ENCODE results near the gene CLCA1.

The CLCA1 gene

DNA sequence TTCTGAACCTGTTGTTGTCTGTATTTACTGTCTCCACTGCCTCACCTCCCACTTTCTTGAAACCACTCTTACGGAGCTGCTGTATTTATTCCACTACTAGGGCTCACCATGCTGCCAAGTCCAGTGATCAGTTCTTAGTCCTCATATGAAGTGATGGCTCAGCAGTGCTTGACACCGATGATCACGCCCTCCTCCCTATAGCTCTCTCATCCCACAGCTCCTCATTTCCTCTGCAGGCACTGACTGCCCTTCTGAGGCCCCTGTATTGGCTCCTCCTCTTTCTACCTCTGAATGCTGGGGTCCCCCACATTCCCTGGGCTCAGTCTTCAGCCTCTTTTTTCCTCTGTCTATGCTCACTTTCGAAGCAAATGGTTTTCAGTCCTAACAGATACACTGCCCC is 3.4 kb downstream of the CLCA1 start:
- DNase-seq (ENCODE audit: low read depth), result no peak
- no peak for TF ChIP-seq POLR2A (IDR thresholded peaks at IDR 0.05; ENCODE audit: extremely low read depth, insufficient read length)
- TF ChIP-seq, protein P1, sequence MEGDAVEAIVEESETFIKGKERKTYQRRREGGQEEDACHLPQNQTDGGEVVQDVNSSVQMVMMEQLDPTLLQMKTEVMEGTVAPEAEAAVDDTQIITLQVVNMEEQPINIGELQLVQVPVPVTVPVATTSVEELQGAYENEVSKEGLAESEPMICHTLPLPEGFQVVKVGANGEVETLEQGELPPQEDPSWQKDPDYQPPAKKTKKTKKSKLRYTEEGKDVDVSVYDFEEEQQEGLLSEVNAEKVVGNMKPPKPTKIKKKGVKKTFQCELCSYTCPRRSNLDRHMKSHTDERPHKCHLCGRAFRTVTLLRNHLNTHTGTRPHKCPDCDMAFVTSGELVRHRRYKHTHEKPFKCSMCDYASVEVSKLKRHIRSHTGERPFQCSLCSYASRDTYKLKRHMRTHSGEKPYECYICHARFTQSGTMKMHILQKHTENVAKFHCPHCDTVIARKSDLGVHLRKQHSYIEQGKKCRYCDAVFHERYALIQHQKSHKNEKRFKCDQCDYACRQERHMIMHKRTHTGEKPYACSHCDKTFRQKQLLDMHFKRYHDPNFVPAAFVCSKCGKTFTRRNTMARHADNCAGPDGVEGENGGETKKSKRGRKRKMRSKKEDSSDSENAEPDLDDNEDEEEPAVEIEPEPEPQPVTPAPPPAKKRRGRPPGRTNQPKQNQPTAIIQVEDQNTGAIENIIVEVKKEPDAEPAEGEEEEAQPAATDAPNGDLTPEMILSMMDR (IDR thresholded peaks at IDR 0.05; ENCODE audit: low read depth, low read length), result no peak
- TF ChIP-seq, protein P2, sequence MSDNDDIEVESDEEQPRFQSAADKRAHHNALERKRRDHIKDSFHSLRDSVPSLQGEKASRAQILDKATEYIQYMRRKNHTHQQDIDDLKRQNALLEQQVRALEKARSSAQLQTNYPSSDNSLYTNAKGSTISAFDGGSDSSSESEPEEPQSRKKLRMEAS (IDR thresholded peaks at IDR 0.05; ENCODE audit: low read depth, low read length), result no peak
- TF ChIP-seq MYC (IDR thresholded peaks at IDR 0.05; ENCODE audit: low read depth, low read length), result no peak
- H3K4me3 ChIP-seq (ENCODE audit: low read depth, low read length), result no peak overlapping the region

DNA sequence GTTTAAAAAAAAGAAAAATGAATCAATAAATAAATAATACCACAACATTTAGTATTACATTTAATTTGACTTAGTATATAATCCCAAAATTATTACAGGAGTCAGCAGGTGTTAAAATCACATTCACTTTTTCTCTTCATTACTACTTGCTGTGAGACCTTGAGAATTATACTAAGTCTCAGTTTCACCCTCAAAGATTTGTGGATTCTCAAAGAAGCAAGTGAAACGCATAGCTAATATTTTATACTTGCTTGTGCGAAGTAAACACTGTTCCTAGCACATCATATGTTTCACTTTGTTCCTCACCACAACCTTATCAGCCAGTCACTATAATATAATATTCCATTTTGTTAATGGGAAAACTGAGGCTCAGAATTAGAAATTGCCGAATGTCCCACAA is 4.0 kb downstream of the CLCA1 start:
- H3K4me3 ChIP-seq (ENCODE audit: low read depth, low read length), result no peak overlapping the region

DNA sequence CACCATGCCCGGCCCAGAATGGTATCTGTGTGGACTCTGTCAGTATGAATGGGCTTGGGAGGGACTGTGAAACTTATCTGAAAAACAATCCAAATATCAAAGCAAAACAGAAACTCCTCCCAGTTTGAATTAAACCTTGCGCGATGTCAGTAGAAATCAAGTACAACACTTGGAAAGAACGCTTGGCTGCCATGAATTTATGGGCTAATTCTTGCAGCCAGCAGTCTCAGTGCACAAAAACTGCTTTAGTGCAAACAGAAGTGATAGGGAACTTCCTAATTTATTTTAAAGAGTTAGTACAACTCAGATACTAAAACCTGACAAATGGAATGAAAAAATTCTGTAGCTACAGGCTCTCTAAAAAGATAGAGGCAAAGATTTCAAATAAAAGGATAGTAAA is 8.5 kb downstream of the CLCA1 start:
- DNase-seq (ENCODE audit: low read depth), result no peak
- H3K4me3 ChIP-seq (ENCODE audit: low read depth, low read length), result no peak overlapping the region
- TF ChIP-seq, protein P1 (IDR thresholded peaks at IDR 0.05; ENCODE audit: low read depth, low read length), result no peak
- TF ChIP-seq MYC (IDR thresholded peaks at IDR 0.05; ENCODE audit: low read depth, low read length), result no peak
- no peak for TF ChIP-seq POLR2A (IDR thresholded peaks at IDR 0.05; ENCODE audit: extremely low read depth, insufficient read length)
- TF ChIP-seq, protein P2 (IDR thresholded peaks at IDR 0.05; ENCODE audit: low read depth, low read length), result no peak

More for the DNA sequence above, 4.0 kb downstream of the CLCA1 start:
- no peak for DNase-seq (ENCODE audit: low read depth)
- TF ChIP-seq, protein P1 (IDR thresholded peaks at IDR 0.05; ENCODE audit: low read depth, low read length), result no peak
- TF ChIP-seq POLR2A (IDR thresholded peaks at IDR 0.05; ENCODE audit: extremely low read depth, insufficient read length) (no peak), MYC (IDR thresholded peaks at IDR 0.05; ENCODE audit: low read depth, low read length) (no peak)
- TF ChIP-seq, protein P2 (IDR thresholded peaks at IDR 0.05; ENCODE audit: low read depth, low read length), result no peak

DNA sequence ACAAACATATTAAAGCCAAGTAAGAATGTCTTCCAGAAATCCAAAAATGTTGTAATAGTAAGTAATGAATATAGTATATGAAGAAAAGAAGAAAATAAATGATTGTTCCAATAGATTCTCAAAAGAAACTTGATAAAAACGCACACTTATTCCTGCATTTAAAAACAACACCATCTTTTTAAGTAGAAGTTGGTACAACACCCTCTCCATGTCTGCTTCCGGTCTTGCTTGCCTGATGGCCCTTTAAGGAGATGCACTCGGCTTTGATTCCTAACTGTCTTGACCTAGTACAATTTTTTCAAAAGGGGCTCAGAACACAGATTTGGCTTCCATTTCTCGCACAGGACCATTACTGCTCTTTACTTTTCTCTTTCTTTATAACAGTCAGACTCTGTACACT is 9.0 kb downstream of the CLCA1 start:
- no peak for DNase-seq (ENCODE audit: low read depth)

DNA sequence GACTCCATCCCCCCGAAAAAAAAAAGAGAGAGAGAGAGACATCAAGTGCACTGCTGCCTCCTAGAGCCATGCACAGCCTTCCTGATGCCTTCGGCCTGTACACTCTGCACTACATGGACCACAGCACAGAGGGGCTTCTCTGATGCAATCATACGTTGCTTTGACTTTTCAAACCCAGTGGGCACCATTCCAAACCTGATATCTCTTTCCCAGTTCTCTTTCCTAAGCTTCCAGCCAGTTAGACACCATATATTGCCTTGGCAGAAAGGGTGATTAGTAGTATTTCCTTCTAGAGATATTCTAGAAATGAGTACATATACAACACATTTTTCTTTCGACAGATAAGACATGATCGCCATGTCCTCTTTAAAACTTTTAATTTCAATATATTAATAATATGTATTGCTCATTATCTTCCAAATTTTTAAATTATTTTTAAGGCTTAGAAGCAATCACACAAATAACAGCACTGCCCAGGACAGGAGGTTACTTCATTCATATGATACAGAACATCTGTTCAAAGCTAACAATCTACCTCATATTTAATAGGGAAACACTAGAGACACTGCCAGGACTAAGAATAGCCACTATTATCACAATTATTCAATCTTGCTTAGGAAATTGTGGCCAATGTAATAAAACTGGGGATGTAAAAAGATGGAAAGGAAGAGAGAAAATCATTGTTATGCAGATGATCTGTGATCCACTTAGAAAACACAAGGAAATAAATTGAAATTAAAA is 9.9 kb downstream of the CLCA1 start:
- H3K4me3 ChIP-seq (ENCODE audit: low read depth, low read length), result no peak overlapping the region
- no peak for DNase-seq (ENCODE audit: low read depth)
- TF ChIP-seq POLR2A (IDR thresholded peaks at IDR 0.05; ENCODE audit: extremely low read depth, insufficient read length) (no peak), MYC (IDR thresholded peaks at IDR 0.05; ENCODE audit: low read depth, low read length) (no peak)
- TF ChIP-seq, protein P2 (IDR thresholded peaks at IDR 0.05; ENCODE audit: low read depth, low read length), result no peak
- TF ChIP-seq, protein P1 (IDR thresholded peaks at IDR 0.05; ENCODE audit: low read depth, low read length), result no peak

More for the DNA sequence above, 9.0 kb downstream of the CLCA1 start:
- no peak for TF ChIP-seq POLR2A (IDR thresholded peaks at IDR 0.05; ENCODE audit: extremely low read depth, insufficient read length)
- no peak for TF ChIP-seq MYC (IDR thresholded peaks at IDR 0.05; ENCODE audit: low read depth, low read length)
- TF ChIP-seq, protein P1 (IDR thresholded peaks at IDR 0.05; ENCODE audit: low read depth, low read length), result no peak
- no peak overlapping the region for H3K4me3 ChIP-seq (ENCODE audit: low read depth, low read length)
